Transverse colon (tissue), 1 donor: Measurements from ENCODE around the gene KDM3A.

Experiments used
- EP300 ChIP-seq: sonication (generic); formaldehyde crosslinking; IDR thresholded peaks from one replicate; pipeline ENCODE4 v1.6.1; 2017; ENCODE audit warnings: antibody characterized with exemption, low read depth
- POLR2A ChIP-seq: fragments of 450-650 bp; IDR thresholded peaks from one replicate; pipeline ENCODE4 v1.6.1; 2016; ENCODE audit warnings: antibody characterized with exemption, mild to moderate bottlenecking, moderate library complexity

DNA sequence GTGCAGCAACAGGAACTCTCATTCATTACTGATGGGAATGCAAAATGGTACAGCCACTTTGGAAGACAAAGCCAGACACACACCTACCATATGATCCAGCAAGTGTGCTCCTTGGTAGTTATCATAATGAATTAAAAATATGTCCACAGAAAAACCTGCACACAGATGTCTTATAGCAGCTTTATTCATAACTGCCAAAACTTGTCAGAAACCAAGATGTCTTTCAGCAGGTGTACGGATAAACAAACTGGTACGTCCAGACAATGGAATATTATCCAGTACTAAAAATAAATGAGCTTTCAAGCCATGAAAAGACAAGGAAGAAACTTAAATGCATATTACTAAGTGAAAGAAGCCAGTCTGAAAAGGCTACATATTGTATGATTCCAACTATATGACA is 71.7 kb downstream of the KDM3A start:
- TF ChIP-seq EP300 (no peak), POLR2A (no peak)
